Left ventricle myocardium inferior (tissue), 1 donor: Measurements from ENCODE around the gene SNRPE. TPM values are rescaled to one million over a fixed set of nuclear protein-coding genes. Genes with fewer than 3 reads are reported as not detected.
"Not testable (repeated sequence)": the region's sequence is repeated elsewhere in the genome, so short reads cannot be mapped to it uniquely, and the experiment has no call there.

Source experiments
- DNase-seq: peaks from one replicate; pipeline ENCODE4 v3.0.0-alpha.2; 2020
- H3K27ac ChIP-seq: fragments of 200-600 bp; replicated peaks from 2 replicates; pipeline ENCODE4 v1.8.0; 2021
- H3K27me3 ChIP-seq: fragments of 200-600 bp; 2 replicates; pipeline ENCODE4 v1.8.0; 2021; ENCODE audit warnings: low read depth
- H3K36me3 ChIP-seq: fragments of 200-600 bp; 2 replicates; pipeline ENCODE4 v1.8.0; 2021
- H3K4me1 ChIP-seq: fragments of 200-600 bp; 2 replicates; pipeline ENCODE4 v1.8.0; 2021
- H3K4me3 ChIP-seq: fragments of 200-600 bp; 2 replicates; pipeline ENCODE4 v1.8.0; 2021; ENCODE audit warnings: mild to moderate bottlenecking, moderate library complexity
- H3K9me3 ChIP-seq: fragments of 200-600 bp; replicated peaks from 2 replicates; pipeline ENCODE4 v1.8.0; 2021
- CTCF ChIP-seq: fragments of 200-600 bp; IDR thresholded peaks from 2 replicates; pipeline ENCODE4 v1.8.0; 2021; ENCODE audit warnings: antibody characterized with exemption, mild to moderate bottlenecking, borderline replicate concordance
- intact Hi-C: fragments of 100-400 bp; cut with micrococcal nuclease; formaldehyde crosslinking; loops from one replicate; pipeline ENCODE4 v1.11.0; 2022
- total RNA-seq: library from RNA; stranded (reverse); fragmentation: NEBNext Ultra II Directional; extraction: Animal tissue kit (Norgen Biotek cat#: 25700); gene quantifications from one replicate; pipeline ENCODE4 v1.2.1, GENCODE V29; 2021
- donor health status: DM: no; HTN: yes; CAD: no; lungs with severe emphysema.

SNRPE gene
- total RNA-seq, 1 donor from 2014 or later: 46.7 TPM

- intact Hi-C loops: no loop called here
- Histone ChIP-seq H3K4me3 (no peak overlapping the region), H3K9me3 (no peaks in the 10 kb centered on the region), H3K27ac (no peak overlapping the region), H3K4me1 (no peaks in the 10 kb centered on the region), H3K36me3 (peaks cover 81% of the 10 kb centered on the region), H3K27me3 (no peaks in the 10 kb centered on the region)
- TF ChIP-seq CTCF: no peak
- no peak for DNase-seq
These were observed 33.4 kb upstream of the SNRPE start for GRCh38 chr1:203828002-203828401.

- no peak for DNase-seq
- no peaks in the 10 kb centered on the region for H3K9me3 ChIP-seq
- H3K4me3 ChIP-seq: no peak overlapping the region
- H3K36me3 ChIP-seq: peaks cover 81% of the 10 kb centered on the region
- H3K27me3 ChIP-seq: no peaks in the 10 kb centered on the region
- intact Hi-C loops: no loop called here
- TF ChIP-seq CTCF: no peak
- no peaks in the 10 kb centered on the region for H3K4me1 ChIP-seq
- H3K27ac ChIP-seq: no peak overlapping the region
These were observed 32.9 kb upstream of the SNRPE start for GRCh38 chr1:203828503-203828902.

- intact Hi-C loops, DNase-seq, H3K9me3 ChIP-seq, H3K4me1 ChIP-seq, H3K27me3 ChIP-seq, H3K4me3 ChIP-seq: not testable (repeated sequence)
- Histone ChIP-seq H3K36me3 (peaks cover 85% of the 10 kb centered on the region), H3K27ac (peak overlapping the region; percentile 36)
These were observed 32.2 kb upstream of the SNRPE start for GRCh38 chr1:203829247-203829646.

- DNase-seq: no peak
- TF ChIP-seq CTCF: no peak
- intact Hi-C loops: no loop called here
- peaks cover 100% of the 10 kb centered on the region for H3K36me3 ChIP-seq
- peaks cover 12% of the 10 kb centered on the region for H3K4me1 ChIP-seq
- no peak overlapping the region for H3K27ac ChIP-seq
- H3K27me3 ChIP-seq: no peaks in the 10 kb centered on the region
- no peak overlapping the region for H3K4me3 ChIP-seq
- H3K9me3 ChIP-seq: no peaks in the 10 kb centered on the region
These were observed 25.9 kb upstream of the SNRPE start for GRCh38 chr1:203835476-203835875.

GRCh38 chr1:203839081-203839480 is 22.3 kb upstream of the SNRPE start:
- Histone ChIP-seq H3K9me3 (no peaks in the 10 kb centered on the region), H3K27me3 (no peaks in the 10 kb centered on the region), H3K4me1 (peaks cover 12% of the 10 kb centered on the region), H3K4me3 (no peak overlapping the region), H3K36me3 (peaks cover 98% of the 10 kb centered on the region), H3K27ac (peak overlapping the region; percentile 5)
- intact Hi-C loops: no loop called here
- no peak for TF ChIP-seq CTCF
- DNase-seq: no peak

GRCh38 chr1:203840208-203840808 is 21.1 kb upstream of the SNRPE start:
- Histone ChIP-seq H3K27me3 (no peaks in the 10 kb centered on the region), H3K4me1 (peaks cover 12% of the 10 kb centered on the region), H3K27ac (no peak overlapping the region), H3K9me3 (no peaks in the 10 kb centered on the region), H3K4me3 (no peak overlapping the region), H3K36me3 (peaks cover 93% of the 10 kb centered on the region)
- no peak for DNase-seq
- TF ChIP-seq CTCF: no peak
- intact Hi-C loops: no loop called here
